Measurements from ENCODE around the gene TTC13. TPM values are rescaled to one million over a fixed set of nuclear protein-coding genes. Genes with fewer than 3 reads are reported as not detected.

The TTC13 gene
- polyA plus RNA-seq, 1 of the 3 experiments (the other 2 are of a cell fraction) = 5.5 TPM

- TF ChIP-seq MXI1 (IDR thresholded peaks at IDR 0.05; ENCODE audit: low read depth, low read length) (peak; percentile 64), CHD2 (IDR thresholded peaks at IDR 0.05; ENCODE audit: low read length, partially characterized antibody) (no peak), TEAD4 (IDR thresholded peaks at IDR 0.05; ENCODE audit: borderline replicate concordance, insufficient read depth) (no peak), USF1 (IDR thresholded peaks at IDR 0.05; ENCODE audit: borderline replicate concordance, low read depth) (no peak), NRF1 (IDR thresholded peaks at IDR 0.05; ENCODE audit: low read depth, low read length) (no peak), FOXJ3 (CRISPR knock-in tag; IDR thresholded peaks at IDR 0.05) (no peak), POLR2AphosphoS5 (IDR thresholded peaks at IDR 0.05; ENCODE audit: low read depth, low read length) (no peak), GABPA (IDR thresholded peaks at IDR 0.05; ENCODE audit: low read depth) (no peak), RXRA (IDR thresholded peaks at IDR 0.05; ENCODE audit: borderline replicate concordance, low read depth) (no peak), CTCF (IDR thresholded peaks at IDR 0.05) (no peak), IRF3 (IDR thresholded peaks at IDR 0.05; ENCODE audit: low read depth, low read length) (no peak), EP300 (IDR thresholded peaks at IDR 0.05; ENCODE audit: borderline replicate concordance in 1 of 2, low read depth in 1 of 2, low read length in 1 of 2) (no peak), PBX3 (IDR thresholded peaks at IDR 0.05) (no peak)
These were observed 109.8 kb downstream of the TTC13 start (continued) for GRCh38 chr1:230868736-230869385.

- H3K36me3 ChIP-seq (replicated peaks in 1 of 2; ENCODE audit: control insufficient read depth in 1 of 2, insufficient read depth in 2 of 2, low read length in 1 of 2) = peaks cover 0 to 13% of the 10 kb centered on the region in 2 experiments
- TF ChIP-seq EP300 (IDR thresholded peaks at IDR 0.05; ENCODE audit: borderline replicate concordance in 1 of 2, low read depth in 1 of 2, low read length in 1 of 2) (no peak), NRF1 (IDR thresholded peaks at IDR 0.05; ENCODE audit: low read depth, low read length) (0 out of 2 replicates have a peak, but pooled peaks have one; percentile 17), YY1 (IDR thresholded peaks at IDR 0.05; ENCODE audit: low read depth) (peak; percentile 81), ELF1 (IDR thresholded peaks at IDR 0.05) (no peak), PBX3 (IDR thresholded peaks at IDR 0.05) (no peak), POLR2AphosphoS5 (IDR thresholded peaks at IDR 0.05; ENCODE audit: low read depth, low read length) (peak; percentile 72), TAF1 (IDR thresholded peaks at IDR 0.05; ENCODE audit: borderline replicate concordance, low read depth, low read length) (peak; percentile 35; the same call in 1 of the 2 replicates), MXI1 (IDR thresholded peaks at IDR 0.05; ENCODE audit: low read depth, low read length) (peak; percentile 57; the same call in 1 of the 2 replicates), MEF2A (IDR thresholded peaks at IDR 0.05; ENCODE audit: borderline replicate concordance, low read depth) (no peak), USF2 (IDR thresholded peaks at IDR 0.05; ENCODE audit: borderline replicate concordance, low read depth, low read length) (no peak)
- peak within 1 kb of the TSS; percentile 81 for H3K9ac ChIP-seq
- peak within 1 kb of the TSS; percentile 56 to 85 for H3K27ac ChIP-seq (ENCODE audit: low read depth in 2 of 2, low read length in 1 of 2)
- H3K9me3 ChIP-seq = no peaks in the 10 kb centered on the region
- WGBS (ENCODE audit: low lambda C conversion rate) = 1% methylated on average over 25 of the region's 96 CpGs
- peaks cover 13% of the 10 kb centered on the region for H3F3A ChIP-seq (replicated peaks; ENCODE audit: insufficient read depth)
- H3K9me2 ChIP-seq = no peaks in the 10 kb centered on the region
- H3K4me1 ChIP-seq (ENCODE audit: control insufficient read depth in 1 of 2, insufficient read depth in 2 of 2, low read depth in 1 of 2, low read length in 1 of 2) = peaks cover 17 to 21% of the 10 kb centered on the region in 2 experiments
- no peaks in the 10 kb centered on the region for H3K27me3 ChIP-seq (ENCODE audit: insufficient read depth)
- ChIA-PET POLR2A (interaction anchor here (0.7 to 1.1 kb wide), 6 partner anchors 9 to 226 kb away, joined by 3 to 4 read pairs (median 3); partner anchors contain the start of gene COG2), CTCF (interaction anchor here (0.6 to 1.4 kb wide), 6 partner anchors 10 to 343 kb away, joined by 3 to 5 read pairs (median 3); no protein-coding TSS in a partner anchor)
- H3K79me2 ChIP-seq (ENCODE audit: insufficient read depth) = peaks cover 47% of the 10 kb centered on the region; the same call in 1 of the 2 replicates
- peak within 1 kb of the TSS; percentile 66 to 91 for H3K4me3 ChIP-seq (ENCODE audit: low read depth in 2 of 2, low read length in 1 of 2)
- peak within 1 kb of the TSS; percentile 96 for H3K4me2 ChIP-seq
- DNase-seq = peak; percentile 98
- H2AFZ ChIP-seq (ENCODE audit: low read depth) = peak within 1 kb of the TSS; percentile 93
- H4K20me1 ChIP-seq (ENCODE audit: insufficient read depth) = peaks cover 13% of the 10 kb centered on the region
These were observed 110.5 kb downstream of the TTC13 start, which contains the start of gene C1orf198 for GRCh38 chr1:230867903-230868735. Gene C1orf198 (minus strand): TSS chr1:230868521. CDS start chr1:230868512, 9 bp downstream.

All from SK-N-SH (cell line).